HFFc6 (cell line): ENCODE data around the gene ANKRD35. TPM values are rescaled to one million over a fixed set of nuclear protein-coding genes. Genes with fewer than 3 reads are reported as not detected.

Experiments used
- DNase-seq: peaks from one replicate; pipeline ENCODE4 v3.0.0-alpha.2; 2018
- H3K27ac Mint-ChIP-seq: 2 replicates; pipeline ENCODE4 v1.8.0; 2020; ENCODE audit warnings: mild to moderate bottlenecking, mixed read lengths
- H3K27me3 Mint-ChIP-seq: 2 replicates; pipeline ENCODE4 v1.8.0; 2021; ENCODE audit warnings: mild to moderate bottlenecking, moderate library complexity, mixed read lengths; ENCODE audit not compliant: insufficient read depth
- H3K36me3 Mint-ChIP-seq: 2 replicates; pipeline ENCODE4 v1.8.0; 2021; ENCODE audit warnings: low read depth, mixed read lengths
- H3K4me1 Mint-ChIP-seq: 2 replicates; pipeline ENCODE4 v1.8.0; 2020; ENCODE audit warnings: low read depth, mixed read lengths
- H3K4me3 Mint-ChIP-seq: 2 replicates; pipeline ENCODE4 v1.8.0; 2020; ENCODE audit warnings: mild to moderate bottlenecking, moderate library complexity, mixed read lengths
- H3K9me3 Mint-ChIP-seq: 2 replicates; pipeline ENCODE4 v1.8.0; 2020; ENCODE audit warnings: mild to moderate bottlenecking, mixed read lengths
- CTCF ChIP-seq: fragments of 200-600 bp; sonication (generic); IDR thresholded peaks from 2 replicates; pipeline ENCODE4 v1.5.0; 2021; ENCODE audit warnings: antibody characterized with exemption, mild to moderate bottlenecking
- total RNA-seq, 6 experiments: library from RNA; stranded (reverse); fragmentation: NEBNext Ultra II Directional; extraction: Animal tissue kit (Norgen Biotek cat#: 25700); gene quantifications; 2 replicates in 1 of 6; 3 replicates in 5 of 6; pipeline ENCODE4 v1.2.3, GENCODE V29; 2021

Gene ANKRD35
- total RNA-seq, 6 experiments from 2014 or later = 0.75 to 2.0 (median 1.1) TPM

GRCh38 chr1:145891587-145892485, 6.2 kb upstream of the ANKRD35 start:
- peak; percentile 100 for DNase-seq
- peak; percentile 97 for TF ChIP-seq CTCF
- H3K27ac Mint-ChIP-seq = peak overlapping the region; percentile 100
- H3K36me3 Mint-ChIP-seq = no peaks in the 10 kb centered on the region
- H3K27me3 Mint-ChIP-seq = no peaks in the 10 kb centered on the region
- no peaks in the 10 kb centered on the region for H3K9me3 Mint-ChIP-seq
- peak overlapping the region; percentile 87 for H3K4me3 Mint-ChIP-seq
- H3K4me1 Mint-ChIP-seq = peaks cover 31% of the 10 kb centered on the region

- Mint-ChIP-seq H3K27me3 (no peaks in the 10 kb centered on the region), H3K36me3 (no peaks in the 10 kb centered on the region), H3K4me1 (peaks cover 38% of the 10 kb centered on the region), H3K27ac (peak overlapping the region; percentile 100), H3K9me3 (no peaks in the 10 kb centered on the region), H3K4me3 (no peak overlapping the region; the same call in 1 of the 2 replicates)
- no peak for TF ChIP-seq CTCF
- no peak for DNase-seq
Measured at GRCh38 chr1:145891143-145891542, 5.5 kb upstream of the ANKRD35 start.

- Mint-ChIP-seq H3K4me3 (no peak overlapping the region), H3K4me1 (peaks cover 49% of the 10 kb centered on the region), H3K27ac (no peak overlapping the region), H3K36me3 (no peaks in the 10 kb centered on the region), H3K9me3 (no peaks in the 10 kb centered on the region), H3K27me3 (no peaks in the 10 kb centered on the region)
- no peak for TF ChIP-seq CTCF
- no peak for DNase-seq
Measured at GRCh38 chr1:145889722-145890121, 4.1 kb upstream of the ANKRD35 start.

- no peak overlapping the region for H3K27ac Mint-ChIP-seq
- H3K27me3 Mint-ChIP-seq = no peaks in the 10 kb centered on the region
- DNase-seq = no peak
- H3K9me3 Mint-ChIP-seq = no peaks in the 10 kb centered on the region
- no peak overlapping the region for H3K4me3 Mint-ChIP-seq
- no peaks in the 10 kb centered on the region for H3K36me3 Mint-ChIP-seq
- peaks cover 44% of the 10 kb centered on the region for H3K4me1 Mint-ChIP-seq
- TF ChIP-seq CTCF = no peak
Measured at GRCh38 chr1:145887631-145888030, 2.0 kb upstream of the ANKRD35 start.

- Mint-ChIP-seq H3K4me3 (peak overlapping the region; percentile 88; the same call in 1 of the 2 replicates), H3K4me1 (peaks cover 36% of the 10 kb centered on the region), H3K36me3 (no peaks in the 10 kb centered on the region), H3K27me3 (no peaks in the 10 kb centered on the region), H3K27ac (no peak overlapping the region), H3K9me3 (no peaks in the 10 kb centered on the region)
- DNase-seq = no peak
- TF ChIP-seq CTCF = no peak
Measured at GRCh38 chr1:145886816-145887215, 1.1 kb upstream of the ANKRD35 start.
